ENCODE measurements around the gene HSPA13.
A peak's percentile ranks its signal among the peaks of the same experiment; 100 is the strongest.
"Not testable (repeated sequence)": the region's sequence is repeated elsewhere in the genome, so short reads cannot be mapped to it uniquely, and the experiment has no call there.

Gene HSPA13, protein sequence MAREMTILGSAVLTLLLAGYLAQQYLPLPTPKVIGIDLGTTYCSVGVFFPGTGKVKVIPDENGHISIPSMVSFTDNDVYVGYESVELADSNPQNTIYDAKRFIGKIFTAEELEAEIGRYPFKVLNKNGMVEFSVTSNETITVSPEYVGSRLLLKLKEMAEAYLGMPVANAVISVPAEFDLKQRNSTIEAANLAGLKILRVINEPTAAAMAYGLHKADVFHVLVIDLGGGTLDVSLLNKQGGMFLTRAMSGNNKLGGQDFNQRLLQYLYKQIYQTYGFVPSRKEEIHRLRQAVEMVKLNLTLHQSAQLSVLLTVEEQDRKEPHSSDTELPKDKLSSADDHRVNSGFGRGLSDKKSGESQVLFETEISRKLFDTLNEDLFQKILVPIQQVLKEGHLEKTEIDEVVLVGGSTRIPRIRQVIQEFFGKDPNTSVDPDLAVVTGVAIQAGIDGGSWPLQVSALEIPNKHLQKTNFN

DNA sequence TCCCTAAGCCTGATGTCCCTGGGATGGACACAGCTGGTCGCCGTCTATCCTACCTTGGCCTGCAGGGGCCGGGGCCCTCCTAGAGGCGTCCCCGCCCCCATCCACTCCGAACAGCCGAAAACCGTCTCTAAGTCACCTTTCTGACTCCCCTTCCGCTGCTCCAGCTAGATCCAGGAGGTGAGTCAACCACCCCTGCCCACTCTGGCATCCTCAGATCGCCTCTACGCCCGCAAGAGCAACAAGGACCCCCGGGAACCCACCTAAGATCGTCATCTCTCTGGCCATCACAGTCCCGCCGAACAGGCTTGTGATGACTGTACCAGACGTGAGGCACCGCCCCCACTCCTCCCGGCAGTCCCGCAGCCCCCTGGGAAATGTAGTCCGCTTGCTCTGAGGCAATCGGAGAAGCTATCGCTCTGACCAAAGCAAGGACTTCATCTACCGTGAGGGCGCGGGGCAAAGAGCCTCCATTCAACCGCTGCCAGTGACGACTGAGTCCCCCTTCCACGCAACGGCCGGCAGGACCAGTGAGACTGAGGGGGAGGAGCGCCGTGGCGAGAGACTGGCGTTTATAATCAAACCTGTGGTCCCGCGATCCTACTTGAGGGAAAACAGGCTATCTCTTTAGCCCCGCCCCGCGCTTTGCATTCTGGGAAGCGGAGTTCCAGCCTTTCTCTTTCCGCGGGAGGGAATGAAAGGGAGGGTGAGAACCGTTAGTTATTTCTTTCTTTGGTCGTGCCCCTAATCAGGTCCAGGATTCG is at the start of gene HSPA13:
Gene HSPA13 (minus strand): TSS at position 312 of the 761 bp plus-strand sequence. CDS start 27 bp downstream, at position 285.
- peak; percentile 100 for DNase-seq (ENCODE audit: low spot score)

GRCh38 chr21:14418920-14419319 is 36.0 kb upstream of the HSPA13 start:
- DNase-seq (ENCODE audit: low spot score) = no peak

DNA sequence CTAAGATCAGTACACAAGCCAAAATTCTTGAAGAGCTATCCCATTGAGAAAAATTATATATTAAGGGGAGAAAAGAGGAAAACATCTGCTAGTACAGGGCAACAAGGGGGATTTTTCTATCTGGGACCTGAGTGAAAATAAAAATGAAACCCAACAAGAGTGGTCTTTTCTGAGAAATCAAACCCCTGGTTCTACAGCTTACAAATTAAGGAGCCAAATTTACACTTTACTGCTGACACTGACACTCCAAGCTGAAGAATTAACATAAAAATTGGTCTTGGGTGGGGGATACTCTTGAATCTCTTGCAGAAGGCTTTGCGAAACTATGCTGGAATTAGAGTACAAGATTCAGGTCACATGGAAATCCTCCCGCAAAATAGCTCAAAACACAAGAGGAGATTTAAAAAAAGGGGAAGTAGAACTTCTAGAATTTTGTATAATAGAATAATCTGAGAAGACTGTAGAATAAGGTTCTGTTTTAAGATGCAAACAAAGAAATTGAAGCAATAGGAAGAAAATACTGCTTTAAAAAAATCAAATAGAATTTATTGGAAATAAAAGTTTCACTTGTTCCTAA is 32.1 kb upstream of the HSPA13 start:
- DNase-seq (ENCODE audit: low spot score) = no peak

- no peak for DNase-seq (ENCODE audit: low spot score)
These were observed 23.0 kb upstream of the HSPA13 start for GRCh38 chr21:14405962-14406361.

DNA sequence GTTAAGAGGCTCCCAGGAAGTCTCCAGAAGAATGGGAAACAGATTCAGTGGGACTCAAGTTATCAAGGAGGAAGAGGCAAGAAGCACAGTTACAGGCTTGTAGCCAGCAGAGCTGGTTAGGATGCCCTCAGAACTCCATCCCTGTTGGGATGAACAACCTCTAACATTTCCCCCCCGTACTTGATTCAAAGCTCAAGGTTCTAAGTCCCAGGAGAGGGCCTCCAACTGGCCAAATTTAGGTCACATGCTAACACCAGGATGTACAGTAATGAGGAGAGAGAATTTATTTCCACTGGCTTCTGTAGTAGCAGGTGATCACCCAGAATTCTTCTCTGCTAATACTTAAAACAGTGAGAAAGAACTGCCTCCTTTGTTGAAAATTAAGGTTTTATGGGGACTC is 22.3 kb upstream of the HSPA13 start:
- no peak for DNase-seq (ENCODE audit: low spot score)

- peak; percentile 44 for DNase-seq (ENCODE audit: low spot score)
These were observed 20.9 kb upstream of the HSPA13 start for GRCh38 chr21:14403681-14404318.

- no peak for DNase-seq (ENCODE audit: low spot score)
These were observed 18.3 kb upstream of the HSPA13 start for GRCh38 chr21:14401217-14401616.

DNA sequence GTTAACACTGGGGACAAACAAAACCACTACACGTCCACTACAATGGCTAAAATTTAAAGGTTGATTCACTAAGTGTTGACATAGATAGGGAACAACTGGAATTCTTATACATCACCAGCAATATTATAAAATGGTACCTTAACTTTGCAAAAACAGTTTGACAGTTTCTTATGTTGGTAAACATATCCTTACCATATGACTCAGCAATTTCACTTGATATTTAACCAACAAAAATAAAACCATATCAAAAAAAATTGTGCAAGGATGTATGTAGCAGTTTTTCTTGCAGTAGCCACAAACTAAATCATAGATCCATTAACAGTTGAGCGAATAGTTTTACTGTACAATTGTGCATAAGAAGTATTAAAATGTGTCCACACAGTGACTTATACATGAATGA is 5.3 kb upstream of the HSPA13 start:
- no peak for DNase-seq (ENCODE audit: low spot score)

- no peak for DNase-seq (ENCODE audit: low spot score)
These were observed 1.5 kb upstream of the HSPA13 start for GRCh38 chr21:14384453-14384852.

GRCh38 chr21:14383596-14384180 is 742 bp upstream of the HSPA13 start:
- DNase-seq (ENCODE audit: low spot score) = peak; percentile 44

DNA sequence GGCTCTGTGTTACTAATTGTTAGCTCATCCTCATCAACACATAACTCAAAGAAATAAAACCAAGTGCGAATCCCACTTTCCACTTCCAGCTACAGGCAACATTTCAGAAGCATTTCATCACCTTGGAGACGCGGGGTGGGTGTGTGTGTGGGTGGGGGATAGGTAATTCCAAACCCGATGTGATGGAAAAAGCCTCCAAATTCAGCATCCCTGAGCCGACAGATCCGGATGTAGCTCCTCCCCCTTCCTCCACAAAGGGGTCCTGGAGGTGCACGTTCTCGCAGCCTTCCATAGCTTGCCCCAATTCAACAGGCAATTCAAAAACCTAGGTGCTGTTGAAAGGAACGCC is 486 bp downstream of the HSPA13 start:
- no peak for DNase-seq (ENCODE audit: low spot score)

- DNase-seq (ENCODE audit: low spot score) = no peak
These were observed 6.1 kb downstream of the HSPA13 start for GRCh38 chr21:14376854-14377253.

DNA sequence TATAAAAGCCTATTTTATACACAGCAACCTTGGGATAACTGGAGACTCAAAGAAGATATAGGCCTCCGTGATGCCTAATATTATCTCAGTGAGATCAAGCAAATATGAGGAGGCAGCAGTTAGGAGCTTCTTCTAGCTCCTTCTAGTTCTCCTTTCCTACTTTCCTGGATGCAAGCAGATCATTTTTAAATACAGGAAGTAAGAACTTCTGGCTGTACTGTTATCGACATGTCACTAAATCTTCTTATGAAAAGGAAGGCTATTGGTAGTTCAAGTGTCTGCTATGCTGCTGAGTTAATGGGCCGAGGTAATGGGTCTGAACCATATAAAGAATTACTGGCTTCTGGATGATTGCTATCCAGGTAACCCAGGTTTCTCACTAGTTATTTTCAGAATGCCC is 15.9 kb downstream of the HSPA13 start:
- DNase-seq (ENCODE audit: low spot score) = no peak

GRCh38 chr21:14361958-14362357 is 21.0 kb downstream of the HSPA13 start:
- no peak for DNase-seq (ENCODE audit: low spot score)

DNA sequence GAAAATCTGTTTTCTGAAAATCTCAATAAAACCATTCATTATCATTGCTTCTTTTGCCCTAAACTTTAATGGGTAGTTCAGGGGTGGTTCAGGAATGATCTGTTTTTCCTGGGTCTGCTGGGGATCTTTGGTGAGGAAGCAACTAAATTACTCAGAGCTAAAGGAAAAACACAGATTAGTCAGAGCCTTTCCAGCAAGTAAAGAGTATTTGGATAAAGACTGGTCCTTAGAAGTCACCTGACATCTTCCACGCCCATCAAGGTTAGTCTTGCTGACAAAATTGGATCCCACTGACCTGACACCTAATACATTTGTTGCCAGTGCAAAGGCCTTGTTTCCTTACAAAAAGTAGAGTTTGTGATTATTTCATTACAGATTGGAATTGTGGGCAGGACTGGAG is 24.2 kb downstream of the HSPA13 start:
- no peak for DNase-seq (ENCODE audit: low spot score)

DNA sequence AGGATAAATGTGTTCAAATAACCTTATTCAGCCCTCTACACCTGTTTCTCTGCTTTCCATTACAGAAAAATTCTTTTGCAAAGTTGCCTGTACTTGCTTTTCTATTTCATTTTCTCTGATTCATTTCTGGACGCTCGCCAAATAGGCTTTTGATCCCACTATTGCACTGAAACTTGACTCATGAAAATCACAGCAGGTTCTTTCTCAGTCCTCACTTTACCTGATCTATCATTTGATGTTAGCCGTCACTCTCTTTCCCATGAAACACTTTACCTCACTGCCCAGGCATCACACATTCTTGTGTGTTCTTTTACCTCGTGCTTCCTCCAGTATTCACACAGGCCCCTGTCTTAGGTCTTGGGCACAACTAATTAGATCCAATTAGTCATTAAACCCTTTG is 26.2 kb downstream of the HSPA13 start:
- no peak for DNase-seq (ENCODE audit: low spot score)

DNA sequence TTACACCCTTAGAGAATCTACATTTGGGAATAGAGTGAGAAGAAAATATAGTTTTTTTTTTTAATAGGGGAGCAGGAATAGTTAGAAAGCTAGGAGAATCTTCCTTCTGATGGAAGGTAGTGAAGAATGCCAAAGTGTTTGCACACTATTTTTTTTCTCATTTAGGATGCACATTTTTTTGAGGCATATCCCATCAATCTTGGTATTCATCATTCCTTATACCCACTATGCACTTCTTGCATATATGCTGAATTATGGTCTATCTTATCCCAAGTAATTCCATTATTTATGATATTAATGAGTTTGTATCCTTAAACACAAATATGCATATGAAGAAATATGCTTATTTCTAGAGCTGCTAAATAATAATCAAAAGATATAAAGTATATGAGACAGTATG is 28.4 kb downstream of the HSPA13 start:
- DNase-seq (ENCODE audit: low spot score) = no peak

GRCh38 chr21:14353726-14354125 is 29.2 kb downstream of the HSPA13 start:
- no peak for DNase-seq (ENCODE audit: low spot score)

DNA sequence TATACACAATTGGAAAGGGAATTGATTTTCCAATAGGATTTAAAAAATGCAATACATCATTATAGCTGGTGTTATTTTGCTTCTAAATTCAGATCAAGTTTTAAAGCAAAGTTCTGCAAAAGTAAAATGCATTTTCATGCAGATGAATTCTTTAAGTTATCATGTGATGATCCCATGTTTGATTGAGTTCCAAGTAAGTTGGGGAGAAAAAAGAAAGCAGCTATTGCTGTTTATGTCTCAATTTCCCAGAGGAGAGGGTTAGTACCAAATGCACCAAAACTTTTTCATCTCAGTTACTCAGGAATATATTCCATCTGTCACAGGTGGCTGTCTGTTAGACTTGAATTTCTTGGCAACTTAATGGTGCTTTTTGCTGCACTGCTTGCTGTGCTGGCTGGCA is 29.7 kb downstream of the HSPA13 start:
- DNase-seq (ENCODE audit: low spot score) = no peak

DNA sequence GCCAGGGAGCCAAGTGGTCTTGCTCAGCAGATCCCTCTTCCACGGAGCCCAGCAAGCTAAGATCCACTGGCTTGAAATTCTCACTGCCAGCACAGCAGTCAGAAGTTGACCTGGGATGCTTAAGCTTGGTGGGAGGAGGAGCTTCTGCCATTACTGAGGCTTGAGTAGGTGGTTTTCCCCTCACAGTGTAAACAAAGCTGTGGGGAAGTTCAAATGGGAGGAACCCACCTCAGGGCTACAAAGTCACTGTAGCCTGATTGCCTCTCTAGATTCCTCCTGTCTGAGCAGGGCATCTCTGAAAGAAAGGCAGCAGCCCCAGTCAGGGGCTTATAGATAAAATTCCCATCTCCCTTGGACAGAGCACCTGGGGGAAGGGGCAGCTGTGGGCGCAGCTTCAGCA is 55.6 kb downstream of the HSPA13 start:
- DNase-seq (ENCODE audit: low spot score) = not testable (repeated sequence)

GRCh38 chr21:14325595-14325994 is 57.4 kb downstream of the HSPA13 start:
- no peak for DNase-seq (ENCODE audit: low spot score)

Measured in SW480 (cell line).